Stimulated activated CD8-positive, alpha-beta memory T cell treated with anti-CD3 and anti-CD28 coated beads, Interleukin-4, amount 100 ng/mL, for 1 hour (primary cell): ENCODE results near the gene RTP4.

ENCODE experiments used
- DNase-seq, 2 donors: peaks; one replicate each; pipeline ENCODE4 v3.0.0-alpha.2; 2020; ENCODE audit warnings: low read depth in 2 of 2, low spot score in 1 of 2

RTP4 gene, protein sequence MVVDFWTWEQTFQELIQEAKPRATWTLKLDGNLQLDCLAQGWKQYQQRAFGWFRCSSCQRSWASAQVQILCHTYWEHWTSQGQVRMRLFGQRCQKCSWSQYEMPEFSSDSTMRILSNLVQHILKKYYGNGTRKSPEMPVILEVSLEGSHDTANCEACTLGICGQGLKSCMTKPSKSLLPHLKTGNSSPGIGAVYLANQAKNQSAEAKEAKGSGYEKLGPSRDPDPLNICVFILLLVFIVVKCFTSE

GRCh38 chr3:187368251-187369088 is at the start of gene RTP4:
Gene RTP4 (plus strand): TSS chr3:187368385. CDS start chr3:187368442, 57 bp downstream.
- DNase-seq: peak in 1 of 2 donors; percentile 1

GRCh38 chr3:187318819-187319616 is 49.2 kb upstream of the RTP4 start:
- peak in 1 of 2 donors; percentile 19 for DNase-seq

GRCh38 chr3:187319699-187320302 is 48.4 kb upstream of the RTP4 start:
- DNase-seq: no peak

- DNase-seq: no peak
These were observed 46.4 kb upstream of the RTP4 start for GRCh38 chr3:187321766-187322165.

DNA sequence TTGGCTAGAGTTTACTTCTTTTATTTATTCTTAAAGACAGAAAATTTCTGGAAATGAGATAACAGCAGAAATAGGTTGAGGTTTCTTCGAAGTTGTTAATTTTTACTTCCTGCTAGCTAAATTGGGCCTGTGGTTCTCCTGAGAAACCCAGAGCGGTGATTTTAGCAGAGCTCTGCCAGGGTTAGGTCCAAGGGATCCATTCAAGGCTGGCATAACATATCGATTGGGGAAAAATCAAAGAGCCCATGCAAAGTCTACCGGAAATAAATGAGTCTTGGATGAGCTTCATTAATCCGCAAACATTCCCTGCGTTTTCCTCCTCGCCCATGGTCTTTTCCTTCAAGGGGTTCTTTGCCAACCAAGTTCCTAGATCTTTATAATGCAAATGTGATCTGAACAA is 45.9 kb upstream of the RTP4 start:
- DNase-seq: no peak

- DNase-seq: no peak
These were observed 45.1 kb upstream of the RTP4 start for GRCh38 chr3:187323091-187323490.

DNA sequence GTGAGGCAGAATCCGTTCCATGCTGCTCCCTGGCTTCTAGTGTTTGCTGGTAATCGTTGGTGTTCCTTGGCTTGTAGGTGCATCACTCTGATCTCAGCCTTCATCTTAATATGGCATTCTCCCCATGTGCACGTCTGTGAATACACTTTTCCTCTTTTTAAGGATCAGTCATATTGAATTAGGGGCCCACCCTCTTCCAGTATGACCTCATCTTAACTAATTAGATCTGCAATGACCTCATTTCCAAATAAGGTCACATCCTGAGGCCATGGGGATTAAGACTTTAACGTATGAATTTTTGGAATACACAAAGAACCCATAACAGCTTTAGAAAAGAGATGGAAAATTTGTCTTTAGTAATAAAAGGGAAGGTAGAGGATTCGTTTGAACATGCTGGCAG is 42.6 kb upstream of the RTP4 start:
- no peak for DNase-seq

- DNase-seq: no peak
These were observed 40.3 kb upstream of the RTP4 start for GRCh38 chr3:187327845-187328244.

- no peak for DNase-seq
These were observed 39.5 kb upstream of the RTP4 start for GRCh38 chr3:187328691-187329090.

DNA sequence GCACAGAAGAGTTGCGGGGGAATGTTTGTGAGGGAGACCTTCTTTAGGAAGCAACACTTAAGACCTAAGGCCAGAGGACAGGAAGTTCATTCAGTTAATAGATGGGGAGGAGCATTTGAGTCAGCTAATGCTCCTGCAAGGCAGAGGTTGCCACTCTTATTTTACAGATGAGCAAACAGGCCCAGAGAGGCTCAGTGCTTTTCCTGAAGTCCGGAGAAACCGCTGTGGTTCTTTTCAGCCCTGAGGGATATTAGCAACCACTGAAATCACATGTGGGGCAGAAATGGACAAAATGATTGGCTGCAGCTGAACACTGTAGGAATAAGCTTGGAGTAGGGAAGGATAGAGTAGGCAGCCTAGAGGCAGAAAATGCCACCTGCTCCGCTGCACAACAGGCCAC is 33.3 kb upstream of the RTP4 start:
- DNase-seq: no peak

- no peak for DNase-seq
These were observed 31.9 kb upstream of the RTP4 start for GRCh38 chr3:187336322-187336721.

GRCh38 chr3:187340578-187340977 is 27.6 kb upstream of the RTP4 start:
- no peak for DNase-seq

GRCh38 chr3:187342255-187342654 is 25.9 kb upstream of the RTP4 start:
- no peak for DNase-seq

- no peak for DNase-seq
These were observed 24.5 kb upstream of the RTP4 start for GRCh38 chr3:187343670-187344069.

GRCh38 chr3:187352581-187353575 is 15.3 kb upstream of the RTP4 start:
- no peak for DNase-seq

GRCh38 chr3:187358068-187358467 is 10.1 kb upstream of the RTP4 start:
- no peak for DNase-seq

DNA sequence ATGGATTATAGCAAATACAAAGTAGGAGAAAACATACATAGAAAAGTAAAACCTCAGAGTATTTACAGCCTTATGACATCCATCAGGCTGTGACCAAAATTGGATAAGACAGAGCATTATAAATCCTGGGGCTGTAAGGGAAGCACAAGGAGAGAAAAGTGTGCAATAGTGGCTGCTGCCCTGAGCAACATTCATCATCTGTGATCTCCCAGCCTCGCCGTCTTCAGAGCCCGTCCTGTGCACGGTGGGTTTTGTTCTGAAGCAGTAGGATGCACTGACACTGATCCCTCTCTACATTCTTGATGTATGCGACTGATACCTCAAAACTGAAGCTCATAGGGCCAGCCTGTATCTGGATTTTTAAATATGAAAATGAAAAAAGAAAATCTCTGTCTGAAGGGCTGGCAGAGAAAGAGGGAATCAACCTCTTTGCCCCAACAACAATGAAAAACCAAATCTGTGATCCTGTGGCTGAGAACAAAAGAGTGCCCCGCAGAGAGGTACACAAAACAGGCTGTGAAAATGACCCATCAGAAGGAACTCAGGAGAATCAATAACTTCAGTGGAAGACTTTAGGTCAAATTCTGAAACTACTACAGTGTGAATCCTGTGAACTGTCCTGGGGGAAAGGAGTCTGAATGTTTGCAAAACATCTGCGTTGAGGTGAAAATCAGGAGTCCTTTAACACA is 8.2 kb upstream of the RTP4 start:
- no peak for DNase-seq

GRCh38 chr3:187360596-187360995 is 7.6 kb upstream of the RTP4 start:
- no peak for DNase-seq

- no peak for DNase-seq
These were observed 6.3 kb upstream of the RTP4 start for GRCh38 chr3:187361835-187362234.
